Subcutaneous adipose tissue (tissue), 4 donors: ENCODE data around the gene ZCCHC10. TPM values are rescaled to one million over a fixed set of nuclear protein-coding genes. Genes with fewer than 3 reads are reported as not detected.

ENCODE experiments used
- CTCF ChIP-seq: fragments of 450-650 bp; IDR thresholded peaks from one replicate; pipeline ENCODE4 v1.5.1; 2016; ENCODE audit warnings: low read depth, mild to moderate bottlenecking, control low read depth, antibody characterized with exemption, moderate library complexity
- total RNA-seq, 4 donors: library from RNA; depleted of rRNA; stranded (reverse); fragments of >200 nt; gene quantifications; one replicate each; pipeline ENCODE4 v1.1.0, GENCODE V29; 2016

The ZCCHC10 gene
- total RNA-seq, 4 donors from 2014 or later: 9.5 to 22.2 (median 14.8) TPM

DNA sequence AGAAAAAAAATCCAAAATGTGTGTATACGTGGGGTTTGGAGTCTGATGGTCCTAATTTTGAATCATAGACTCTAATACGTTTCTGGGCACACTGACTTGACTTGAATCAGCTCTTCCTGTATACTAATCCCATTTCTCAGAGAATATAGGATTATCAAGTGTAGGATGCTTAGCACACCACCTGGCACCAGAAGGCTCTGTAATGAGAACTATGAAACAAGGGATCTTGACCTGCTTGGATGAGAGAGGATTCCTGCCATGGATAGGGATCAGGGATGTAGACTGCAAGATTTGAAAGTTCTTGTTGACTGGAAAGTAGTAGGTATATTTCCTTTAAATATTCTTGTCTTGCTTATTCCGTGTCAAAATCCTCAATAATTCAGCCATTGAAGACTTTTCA is 33.3 kb upstream of the ZCCHC10 start:
- TF ChIP-seq CTCF: no peak

DNA sequence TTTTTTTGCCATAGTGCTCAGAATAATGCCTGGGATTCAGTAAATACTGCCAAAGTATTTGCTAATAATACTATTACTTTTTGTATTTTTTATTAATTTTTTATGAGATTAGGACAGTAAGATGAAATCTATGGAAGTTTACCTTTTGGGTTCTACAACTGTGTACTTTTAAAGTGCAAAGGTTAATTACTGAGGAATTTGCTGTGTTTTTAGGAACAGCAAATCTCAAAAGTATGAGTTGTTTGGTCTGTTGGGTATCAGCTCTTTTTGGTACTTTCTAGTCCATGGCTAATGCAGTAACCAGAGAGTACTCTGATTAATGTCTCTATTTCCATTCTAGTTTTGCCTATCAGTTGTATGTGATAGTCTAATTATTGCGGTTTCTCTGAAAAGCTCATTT is 30.5 kb upstream of the ZCCHC10 start:
- TF ChIP-seq CTCF: no peak

DNA sequence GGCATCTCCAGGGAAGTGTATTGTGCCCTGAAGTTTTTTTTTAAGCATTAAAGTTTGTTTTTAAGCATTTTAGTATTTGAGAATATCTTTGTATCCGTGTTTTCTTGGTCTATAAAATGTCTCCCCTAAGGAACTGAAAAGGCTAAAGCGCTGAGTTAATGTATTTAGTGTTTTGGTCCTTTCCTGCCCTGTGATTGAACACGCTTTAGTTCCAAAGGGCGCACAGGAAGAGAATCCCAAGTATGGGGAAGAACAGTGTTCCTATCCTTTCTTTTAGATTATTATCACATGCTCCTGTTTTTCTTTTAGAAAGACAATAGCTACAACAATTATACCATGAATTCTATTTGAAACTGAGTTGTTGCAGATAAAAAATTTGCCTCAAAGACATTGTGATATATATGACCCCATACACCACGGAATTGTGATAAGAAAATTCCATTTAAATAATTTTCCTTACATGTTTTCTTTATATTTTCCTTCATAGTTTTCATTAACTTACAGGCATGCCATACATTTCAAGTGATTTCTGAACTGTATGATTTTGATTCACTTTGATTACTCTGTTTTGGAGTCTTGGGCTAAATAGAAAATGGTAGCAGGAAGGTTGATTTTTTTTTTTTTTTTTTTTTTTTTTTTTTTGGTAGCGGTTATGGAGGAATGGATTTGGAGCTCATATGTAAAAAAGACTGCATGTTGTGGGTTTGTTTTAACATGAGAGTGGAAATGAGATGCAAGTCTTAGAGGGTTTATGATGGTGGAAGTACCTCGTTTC is 28.5 kb upstream of the ZCCHC10 start:
- no peak for TF ChIP-seq CTCF

- TF ChIP-seq CTCF: no peak
Observed at GRCh38 chr5:133053448-133053847, 27.1 kb upstream of the ZCCHC10 start.

- TF ChIP-seq CTCF: no peak
Observed at GRCh38 chr5:133052317-133053175, 26.2 kb upstream of the ZCCHC10 start.

DNA sequence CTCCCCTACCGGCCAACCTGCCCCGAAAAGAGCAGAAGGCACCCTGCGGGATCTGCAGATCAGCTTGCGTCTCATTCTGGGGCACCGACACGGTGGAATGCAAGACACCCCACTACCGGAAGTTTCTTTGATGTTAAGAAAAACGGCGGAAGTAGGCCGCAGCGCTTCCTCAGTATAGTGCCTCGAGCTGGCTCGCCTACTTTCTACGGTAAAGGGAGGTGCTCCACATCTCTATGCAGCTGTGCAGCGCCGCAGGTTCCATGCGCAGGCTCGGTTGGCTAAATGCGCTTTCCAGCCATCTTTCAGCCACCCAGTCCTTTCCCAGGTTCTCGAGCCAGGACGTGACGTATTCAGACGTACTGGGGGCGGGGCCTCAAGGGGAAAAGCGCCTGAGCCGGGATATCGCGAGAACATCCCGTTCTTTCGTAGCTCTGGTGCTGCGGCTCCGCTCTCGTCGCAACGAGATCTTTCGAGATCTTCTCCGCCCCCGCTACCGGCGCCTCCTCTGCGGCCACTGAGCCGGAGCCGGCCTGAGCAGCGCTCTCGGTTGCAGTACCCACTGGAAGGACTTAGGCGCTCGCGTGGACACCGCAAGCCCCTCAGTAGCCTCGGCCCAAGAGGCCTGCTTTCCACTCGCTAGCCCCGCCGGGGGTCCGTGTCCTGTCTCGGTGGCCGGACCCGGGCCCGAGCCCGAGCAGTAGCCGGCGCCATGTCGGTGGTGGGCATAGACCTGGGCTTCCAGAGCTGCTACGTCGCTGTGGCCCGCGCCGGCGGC is 25.4 kb upstream of the ZCCHC10 start, which contains the start of gene HSPA4:
TSS of gene HSPA4 (plus strand) at position 472 of the 775 bp plus-strand sequence. CDS start at position 710, 238 bp downstream.
- no peak for TF ChIP-seq CTCF
